Fibroblast of skin of left quadriceps (primary cell): ENCODE measurements around the gene VAX1.

Source experiments
- DNase-seq, 2 experiments: peaks; one replicate each; pipeline ENCODE4 v3.0.0-alpha.2; 2013; ENCODE audit warnings: low read depth in 2 of 2

The VAX1 gene

GRCh38 chr10:117164592-117165537 is 26.8 kb upstream of the VAX1 start:
- DNase-seq = no peak

DNA sequence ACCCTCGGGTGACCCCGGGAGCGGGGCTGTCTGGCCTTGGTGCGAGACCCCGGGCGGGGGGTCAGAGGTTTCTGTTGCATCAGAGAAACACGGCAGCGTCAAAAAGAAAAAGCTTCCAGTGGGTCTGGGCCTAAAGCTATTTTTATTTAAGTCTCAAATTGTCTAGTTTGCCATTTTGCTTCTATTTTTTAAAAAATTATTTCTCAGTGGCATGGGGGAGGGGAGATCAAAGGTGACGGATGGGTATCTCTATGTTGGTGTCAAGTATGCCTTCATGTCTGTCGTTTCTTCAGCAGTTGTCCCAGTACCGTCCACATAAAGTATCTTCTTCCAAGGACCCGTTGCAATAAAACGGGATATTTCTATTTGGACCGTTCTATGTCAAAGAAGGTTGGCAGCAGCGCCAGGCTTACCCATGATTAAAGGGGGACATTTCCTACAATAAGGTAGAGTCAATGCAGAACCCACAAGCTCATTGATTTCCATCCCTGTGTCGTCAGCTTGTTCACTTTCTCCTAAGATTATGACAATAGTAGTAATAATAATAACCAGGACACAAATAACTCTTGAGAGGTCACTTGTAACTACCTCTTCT is 26.0 kb upstream of the VAX1 start:
- no peak for DNase-seq

DNA sequence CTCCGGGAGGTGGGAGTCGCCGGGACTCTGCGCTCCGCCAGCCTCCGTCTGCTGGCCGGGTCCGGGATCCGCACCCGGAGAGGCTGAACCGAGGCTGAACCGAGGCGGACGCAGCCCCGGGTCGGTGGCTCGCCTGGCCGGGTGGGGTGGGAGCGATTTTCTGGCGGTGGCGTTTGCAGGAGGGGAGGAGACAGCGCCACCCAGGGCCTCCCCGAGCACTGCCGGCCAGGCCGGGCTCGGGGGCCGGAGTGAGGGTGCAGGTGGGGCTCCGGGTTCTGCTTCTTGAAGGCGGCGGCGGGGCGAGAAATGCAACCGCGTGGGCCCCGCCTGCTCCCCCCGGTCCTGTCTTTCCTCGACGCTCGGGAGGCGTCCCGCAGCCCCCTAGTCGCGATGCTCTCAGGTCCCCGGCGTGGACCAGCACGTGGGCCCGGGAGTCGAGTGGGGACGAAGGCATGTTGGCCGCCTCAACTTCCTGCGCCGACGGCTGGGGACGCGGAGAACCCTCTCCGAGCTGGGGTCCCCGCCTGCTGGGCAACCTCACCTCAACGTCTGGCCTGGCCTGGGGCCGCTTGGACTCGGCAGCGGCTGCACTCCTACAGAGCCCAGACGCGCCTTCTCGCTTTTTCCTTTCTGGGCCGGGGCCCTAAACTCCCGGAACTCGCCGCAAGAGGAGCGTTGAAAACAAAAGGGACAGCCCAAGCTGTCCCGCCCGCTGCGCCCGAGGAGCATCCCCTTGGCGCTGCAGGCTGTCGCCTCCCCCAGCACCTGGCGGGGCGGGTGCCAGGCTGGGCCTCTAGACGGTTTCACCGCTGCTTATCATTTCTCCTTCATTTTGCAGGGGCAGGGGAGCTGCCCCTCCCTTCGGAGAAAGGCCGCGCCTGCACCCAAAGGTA is 25.2 kb upstream of the VAX1 start:
- no peak for DNase-seq

- no peak for DNase-seq
Measured at GRCh38 chr10:117162093-117163060, 24.3 kb upstream of the VAX1 start.

DNA sequence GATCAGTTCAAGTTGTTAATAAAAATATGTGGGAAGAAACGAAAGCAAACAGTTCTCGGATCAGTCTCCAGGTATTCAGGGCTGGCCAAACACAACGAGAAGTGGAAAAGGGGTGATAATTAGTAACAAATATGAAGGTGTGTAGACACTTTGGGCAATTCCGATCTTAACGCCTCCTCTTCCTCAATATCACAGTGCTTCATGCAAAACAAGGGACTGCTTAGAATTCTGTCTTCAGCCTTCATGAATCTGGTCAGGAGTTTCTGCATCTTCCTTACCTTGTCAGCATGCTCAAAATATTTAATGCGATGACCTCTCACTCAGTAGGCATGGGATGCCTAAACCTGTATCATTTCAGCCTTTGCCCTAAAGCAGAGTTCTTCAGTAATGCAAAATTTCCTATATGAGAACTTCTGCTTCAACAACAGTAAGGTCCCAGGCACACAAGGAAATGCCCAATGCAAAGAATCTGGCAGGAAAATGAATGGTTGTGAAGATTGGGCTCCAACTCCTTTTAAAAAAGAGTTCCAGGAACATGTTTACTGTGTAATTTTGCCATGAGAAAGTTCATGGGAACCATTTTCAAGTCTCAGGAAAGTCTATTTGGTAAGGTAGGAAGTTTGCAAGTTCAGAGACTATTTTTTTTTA is 23.4 kb upstream of the VAX1 start:
- no peak for DNase-seq

DNA sequence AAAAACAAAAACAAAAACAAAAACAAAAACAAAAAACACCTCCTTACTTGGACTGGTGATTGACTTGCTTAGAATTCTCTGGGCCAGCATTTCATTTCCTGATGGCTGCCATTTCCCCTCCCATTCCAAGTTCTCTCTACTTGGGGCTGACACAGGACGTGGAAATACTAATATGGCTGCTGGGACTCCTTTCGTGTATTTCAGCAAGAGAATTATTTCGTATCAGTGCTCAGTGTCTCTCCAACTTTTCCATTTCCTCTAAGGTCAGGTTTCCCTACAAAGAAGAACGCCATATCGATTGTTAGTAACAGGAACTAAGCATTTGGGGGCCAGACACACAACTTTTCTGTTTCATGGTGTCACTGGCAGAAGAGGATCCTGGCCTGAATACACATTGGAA is 22.5 kb upstream of the VAX1 start:
- no peak for DNase-seq

DNA sequence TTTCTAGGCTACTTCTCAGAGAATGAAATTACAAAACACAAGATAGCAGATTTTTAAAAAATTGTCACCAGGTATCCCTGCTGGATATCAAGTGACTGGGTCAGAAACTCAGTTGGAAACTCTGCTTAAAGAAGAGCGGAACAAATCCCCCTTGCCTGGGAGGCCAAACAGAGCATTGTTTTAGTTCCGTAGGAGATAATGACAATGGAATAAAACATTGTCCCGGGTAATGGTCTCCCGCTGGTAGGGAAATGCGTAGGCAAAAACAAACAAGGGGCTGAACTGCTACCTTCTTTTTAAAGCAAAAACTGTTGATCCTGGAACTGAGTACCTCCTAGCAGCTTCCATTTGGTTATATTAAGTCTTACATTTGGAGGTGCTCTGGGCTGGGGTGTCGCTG is 21.3 kb upstream of the VAX1 start:
- no peak for DNase-seq

GRCh38 chr10:117158297-117158696 is 20.2 kb upstream of the VAX1 start:
- DNase-seq = no peak

DNA sequence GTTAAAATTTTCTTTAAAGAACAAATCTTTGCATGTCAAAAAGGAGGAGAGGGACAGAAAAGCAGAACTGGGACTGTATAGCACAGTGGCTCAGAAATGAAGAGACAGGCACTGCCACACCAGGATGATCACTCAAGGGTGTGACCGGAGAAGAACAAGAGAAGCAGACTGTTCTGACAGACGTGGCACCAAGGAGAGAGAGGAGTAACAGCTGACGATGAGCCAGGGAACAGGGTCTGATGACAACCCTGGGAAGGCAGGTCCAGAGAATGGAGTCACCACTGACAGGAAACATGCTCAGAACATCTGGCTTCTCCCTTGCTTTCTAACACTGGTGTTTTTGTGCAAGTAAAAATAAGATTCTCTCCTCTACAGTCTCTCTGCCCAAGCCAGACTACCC is 14.6 kb upstream of the VAX1 start:
- DNase-seq = no peak

GRCh38 chr10:117148284-117148683 is 10.2 kb upstream of the VAX1 start:
- no peak for DNase-seq

GRCh38 chr10:117145019-117145418 is 6.9 kb upstream of the VAX1 start:
- no peak for DNase-seq

DNA sequence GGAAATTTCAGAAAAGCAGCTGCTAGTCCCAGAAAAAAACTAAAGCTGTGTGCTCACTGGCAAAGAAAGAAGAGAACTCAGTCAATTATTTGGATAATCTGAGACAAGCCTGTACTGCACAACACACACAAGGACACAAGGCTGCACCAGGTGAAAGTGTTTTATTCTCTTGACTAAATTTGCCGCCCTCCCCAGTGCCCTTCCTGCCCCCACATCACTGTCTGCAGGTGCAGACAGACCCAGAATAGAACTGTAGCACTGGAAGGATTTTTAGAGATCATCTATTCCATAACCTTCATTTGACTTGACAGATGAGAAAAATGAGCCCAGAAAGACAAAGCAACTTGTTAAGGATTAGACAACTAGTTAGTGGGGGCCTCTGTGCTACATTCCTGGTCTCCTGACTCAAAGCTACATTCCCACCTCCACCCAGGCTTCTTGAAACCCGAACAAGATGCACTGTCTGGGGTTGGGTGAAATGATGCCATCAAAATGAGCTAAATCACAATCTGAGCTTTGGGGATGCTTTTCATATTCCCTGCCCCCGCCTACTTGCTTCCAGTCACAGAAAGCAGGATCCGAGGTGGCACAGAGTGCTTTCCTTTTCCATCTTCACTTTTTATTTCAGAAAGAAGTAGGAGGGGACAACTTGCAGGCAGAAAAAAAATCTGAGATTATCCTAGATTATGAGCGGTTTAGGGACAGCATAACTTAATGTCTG is 5.2 kb upstream of the VAX1 start:
- no peak for DNase-seq

- no peak for DNase-seq
Measured at GRCh38 chr10:117140525-117140902, 2.4 kb upstream of the VAX1 start.

GRCh38 chr10:117139581-117140524 is 1.8 kb upstream of the VAX1 start:
- no peak for DNase-seq

DNA sequence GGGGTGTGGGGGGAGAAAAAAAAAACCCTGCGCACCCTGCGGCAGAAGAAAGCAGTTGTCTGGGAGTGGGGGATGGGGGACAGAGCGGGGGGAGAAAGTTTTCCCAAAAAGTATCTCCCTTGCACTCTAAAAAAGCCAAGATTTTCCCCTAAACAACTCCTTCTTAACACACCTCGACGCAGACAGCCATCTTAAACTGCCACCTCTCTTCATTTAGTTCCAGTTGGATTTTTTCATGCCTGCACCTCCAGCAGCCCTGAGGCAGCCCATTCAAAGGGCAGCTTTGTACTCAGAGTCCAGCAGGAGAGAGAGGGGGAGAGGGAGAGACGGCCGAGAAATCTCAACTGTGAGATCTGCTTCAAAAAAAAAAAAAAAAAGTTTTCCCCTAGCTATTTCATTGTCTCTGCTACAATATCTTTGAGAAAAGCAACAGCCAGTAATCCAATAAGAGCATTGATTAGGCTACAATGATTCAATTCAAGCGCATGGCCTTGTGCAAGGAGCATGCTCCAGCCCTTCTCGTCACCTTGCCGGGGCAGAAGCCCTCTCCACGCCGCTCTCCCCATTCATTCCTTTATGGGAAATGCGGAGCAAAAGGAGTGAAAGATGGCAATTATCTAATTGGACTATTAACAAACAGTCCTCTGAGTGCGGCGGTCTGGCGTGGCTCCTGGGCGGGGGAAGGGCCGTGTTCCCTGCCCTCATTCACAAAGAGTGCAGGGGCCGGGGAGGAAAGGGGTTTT is 939 bp upstream of the VAX1 start:
- no peak for DNase-seq

DNA sequence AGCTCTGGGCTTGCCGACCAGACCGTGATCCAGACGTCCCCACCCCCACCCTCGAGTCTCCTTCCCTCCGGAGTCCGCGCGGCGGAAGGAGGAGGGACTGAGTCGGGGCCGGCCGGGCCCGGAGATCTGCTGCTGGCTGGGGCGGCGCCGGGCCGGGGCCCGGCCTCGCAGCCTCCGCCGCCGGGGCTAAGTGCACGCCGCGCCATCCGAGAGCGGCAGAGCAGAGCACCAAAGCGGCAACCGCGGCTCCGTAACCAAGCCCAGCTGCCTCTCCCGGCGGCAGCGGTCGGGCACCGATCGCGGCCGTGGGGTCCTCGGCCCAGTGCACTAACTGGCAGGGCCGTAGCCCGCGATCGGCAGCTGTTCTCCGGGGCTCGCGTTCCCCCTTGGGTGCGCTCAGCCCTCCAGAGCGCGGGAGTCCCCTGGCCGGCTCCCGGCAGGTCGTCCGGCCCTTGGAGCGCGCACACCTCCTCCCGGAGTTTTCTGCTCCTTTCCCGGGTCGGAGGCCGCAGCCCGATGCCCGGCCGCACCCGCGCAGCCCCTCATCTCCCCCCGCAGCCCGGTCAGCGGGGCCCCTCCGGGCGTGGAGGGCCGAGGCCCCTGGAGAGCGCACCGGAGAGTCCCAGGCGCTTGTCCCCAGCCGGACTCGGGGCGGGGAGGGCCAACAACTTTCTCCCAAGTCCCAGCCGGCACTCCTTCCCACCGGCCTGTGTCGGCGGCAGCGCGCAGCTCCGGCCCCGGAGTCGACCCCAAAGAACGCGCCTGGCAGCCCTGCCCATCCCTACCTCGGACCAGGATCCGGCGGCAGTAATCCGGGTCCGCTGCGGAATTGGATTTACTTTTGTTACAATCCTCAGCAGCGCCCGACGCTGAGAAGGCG is 799 bp downstream of the VAX1 start:
- DNase-seq = peak in 1 of 2 experiments; percentile 3

GRCh38 chr10:117136391-117136975 is 1.6 kb downstream of the VAX1 start:
- DNase-seq = no peak
